ENCODE measurements around the gene CPZ. TPM values are rescaled to one million over a fixed set of nuclear protein-coding genes. Genes with fewer than 3 reads are reported as not detected.

The CPZ gene
- total RNA-seq, 1 experiment from 2014 or later, result 9.1 TPM

GRCh38 chr4:8585186-8585585 lies 7.4 kb upstream of the CPZ start:
- no peak for DNase-seq
- no peak overlapping the region for H3K4me3 ChIP-seq
- H3K27ac ChIP-seq, result no peak overlapping the region
- intact Hi-C loops (cut with micrococcal nuclease; ENCODE audit: unreplicated experiment), result no loop called here
- BruUV-seq (replicated peaks), result no TSS peak
- ChIA-PET POLR2A (ENCODE audit: unreplicated experiment) (no interaction called here), CTCF (no interaction called here)
- no peak overlapping the region for H3K4me2 ChIP-seq
- H2AFZ ChIP-seq, result no peak overlapping the region
- H3K36me3 ChIP-seq (ENCODE audit: low read depth), result no peaks in the 10 kb centered on the region
- H3K9me3 ChIP-seq (ENCODE audit: insufficient read depth, low read depth), result no peaks in the 10 kb centered on the region
- TF ChIP-seq CTCF (conservative IDR thresholded peaks at IDR 0.05) (peak; percentile 38), EZH2 (IDR thresholded peaks at IDR 0.05; ENCODE audit: low read depth) (no peak)
- H3K27me3 ChIP-seq (ENCODE audit: insufficient read depth, low read depth), result no peaks in the 10 kb centered on the region
- H3F3A ChIP-seq (ENCODE audit: insufficient read depth, low read depth), result no peaks in the 10 kb centered on the region; the same call in 1 of the 2 replicates
- H3K4me1 ChIP-seq (replicated peaks; ENCODE audit: insufficient read depth), result no peaks in the 10 kb centered on the region
- H3K79me2 ChIP-seq (ENCODE audit: low read depth), result no peaks in the 10 kb centered on the region
- H3K9me2 ChIP-seq (ENCODE audit: insufficient read depth), result no peaks in the 10 kb centered on the region
- no peaks in the 10 kb centered on the region for H4K20me1 ChIP-seq (ENCODE audit: insufficient read depth)

- ChIA-PET POLR2A (ENCODE audit: unreplicated experiment) (no interaction called here), CTCF (no interaction called here)
- BruUV-seq (replicated peaks), result no TSS peak
- Histone ChIP-seq H3K36me3 (ENCODE audit: low read depth) (no peaks in the 10 kb centered on the region), H3K4me1 (replicated peaks; ENCODE audit: insufficient read depth) (no peaks in the 10 kb centered on the region), H2AFZ (no peak overlapping the region), H4K20me1 (ENCODE audit: insufficient read depth) (no peaks in the 10 kb centered on the region), H3K27me3 (ENCODE audit: insufficient read depth, low read depth) (no peaks in the 10 kb centered on the region), H3K27ac (no peak overlapping the region), H3K79me2 (ENCODE audit: low read depth) (no peaks in the 10 kb centered on the region), H3K9me2 (ENCODE audit: insufficient read depth) (no peaks in the 10 kb centered on the region), H3K4me2 (no peak overlapping the region), H3F3A (ENCODE audit: insufficient read depth, low read depth) (no peaks in the 10 kb centered on the region; the same call in 1 of the 2 replicates), H3K4me3 (no peak overlapping the region), H3K9me3 (ENCODE audit: insufficient read depth, low read depth) (no peaks in the 10 kb centered on the region)
- intact Hi-C loops (cut with micrococcal nuclease; ENCODE audit: unreplicated experiment), result no loop called here
- no peak for TF ChIP-seq CTCF (conservative IDR thresholded peaks at IDR 0.05)
- TF ChIP-seq EZH2 (IDR thresholded peaks at IDR 0.05; ENCODE audit: low read depth), result no peak
- no peak for DNase-seq
Measured at GRCh38 chr4:8585721-8586212, 6.8 kb upstream of the CPZ start.

GRCh38 chr4:8586246-8586645 lies 6.3 kb upstream of the CPZ start:
- Histone ChIP-seq H3F3A (ENCODE audit: insufficient read depth, low read depth) (no peaks in the 10 kb centered on the region; the same call in 1 of the 2 replicates), H4K20me1 (ENCODE audit: insufficient read depth) (no peaks in the 10 kb centered on the region), H3K27me3 (ENCODE audit: insufficient read depth, low read depth) (no peaks in the 10 kb centered on the region), H3K4me2 (no peak overlapping the region), H3K4me3 (no peak overlapping the region), H3K4me1 (replicated peaks; ENCODE audit: insufficient read depth) (no peaks in the 10 kb centered on the region), H3K9me2 (ENCODE audit: insufficient read depth) (no peaks in the 10 kb centered on the region), H3K9me3 (ENCODE audit: insufficient read depth, low read depth) (no peaks in the 10 kb centered on the region), H3K27ac (no peak overlapping the region), H3K36me3 (ENCODE audit: low read depth) (no peaks in the 10 kb centered on the region), H2AFZ (no peak overlapping the region), H3K79me2 (ENCODE audit: low read depth) (no peaks in the 10 kb centered on the region)
- ChIA-PET CTCF (no interaction called here), POLR2A (ENCODE audit: unreplicated experiment) (no interaction called here)
- TF ChIP-seq EZH2 (IDR thresholded peaks at IDR 0.05; ENCODE audit: low read depth) (no peak), CTCF (conservative IDR thresholded peaks at IDR 0.05) (no peak)
- intact Hi-C loops (cut with micrococcal nuclease; ENCODE audit: unreplicated experiment), result no loop called here
- no peak for DNase-seq
- no TSS peak for BruUV-seq (replicated peaks)
